Naive thymus-derived CD4-positive, alpha-beta T cell (primary cell): Measurements from ENCODE around the gene HS2ST1. TPM values are rescaled to one million over a fixed set of nuclear protein-coding genes. Genes with fewer than 3 reads are reported as not detected.

Source experiments
- ATAC-seq: fragments of 150-1000 bp; cut with Tn5 transposase; 2 replicates; pipeline ENCODE4 v1.10.0; 2021; ENCODE audit warnings: mild to moderate bottlenecking, moderate library complexity
- CTCF ChIA-PET: fragments of 350-600 bp; sonication (Branson Sonifier 250); formaldehyde crosslinking; loops from one replicate; lab custom pipeline; 2021; ENCODE audit warnings: antibody characterized with exemption; lab: Charles Lee
- POLR2A ChIA-PET: fragments of 350-600 bp; sonication (Branson Sonifier 250); formaldehyde crosslinking; loops from one replicate; lab custom pipeline; 2021; ENCODE audit warnings: antibody characterized with exemption, inconsistent platforms; lab: Charles Lee
- DNase-seq, 9 donors: peaks; one replicate each; pipeline versions ENCODE4 v3.0.0 to v3.0.0-alpha.2; 2020 to 2022; ENCODE audit warnings: mixed read lengths in 1 of 9
- H3K27ac ChIP-seq: one replicate; pipeline ENCODE4 v1.7.0; 2013; ENCODE audit warnings: mild to moderate bottlenecking, low read depth, low read length, moderate library complexity
- H3K27me3 ChIP-seq, 2 donors: one replicate each; pipeline ENCODE4 v1.7.0; 2013; ENCODE audit warnings: low read length in 2 of 2, mild to moderate bottlenecking in 2 of 2, moderate library complexity in 2 of 2; ENCODE audit not compliant: control insufficient read depth in 2 of 2, insufficient read depth in 2 of 2
- H3K36me3 ChIP-seq, 3 experiments: 1 replicate in 2 of 3; 2 replicates in 1 of 3; pipeline ENCODE4 v1.7.0; 2013; ENCODE audit warnings: low read length in 3 of 3, mild to moderate bottlenecking in 3 of 3, moderate library complexity in 1 of 3; ENCODE audit not compliant: insufficient read depth in 3 of 3, control insufficient read depth in 2 of 3
- H3K4me1 ChIP-seq, 2 donors: one replicate each; pipeline ENCODE4 v1.7.0; 2013; ENCODE audit warnings: low read length in 2 of 2, mild to moderate bottlenecking in 2 of 2, moderate library complexity in 1 of 2; ENCODE audit not compliant: control insufficient read depth in 2 of 2, insufficient read depth in 2 of 2
- H3K4me3 ChIP-seq: 2 replicates; pipeline ENCODE4 v1.7.0; 2013; ENCODE audit warnings: mild to moderate bottlenecking, low read length
- H3K9me3 ChIP-seq, 3 experiments: 1 replicate in 2 of 3; 2 replicates in 1 of 3; pipeline ENCODE4 v1.7.0; 2013; ENCODE audit warnings: low read length in 3 of 3; ENCODE audit not compliant: control insufficient read depth in 2 of 3
- H3K27ac Mint-ChIP-seq, 9 donors: one replicate each; pipeline ENCODE4 v1.8.0; 2020 to 2022; ENCODE audit warnings: mixed read lengths in 9 of 9, mild to moderate bottlenecking in 8 of 9, moderate library complexity in 5 of 9, inconsistent platforms in 2 of 9
- H3K27me3 Mint-ChIP-seq, 5 donors: one replicate each; pipeline ENCODE4 v1.8.0; 2021 to 2022; ENCODE audit warnings: mixed read lengths in 5 of 5, mild to moderate bottlenecking in 1 of 5
- H3K36me3 Mint-ChIP-seq, 5 donors: one replicate each; pipeline ENCODE4 v1.8.0; 2020 to 2022; ENCODE audit warnings: mixed read lengths in 5 of 5, mild to moderate bottlenecking in 3 of 5, inconsistent platforms in 1 of 5
- H3K4me1 Mint-ChIP-seq, 7 donors: one replicate each; pipeline ENCODE4 v1.8.0; 2020 to 2022; ENCODE audit warnings: mixed read lengths in 7 of 7, mild to moderate bottlenecking in 3 of 7, inconsistent platforms in 1 of 7
- H3K4me3 Mint-ChIP-seq, 10 donors: one replicate each; pipeline ENCODE4 v1.8.0; 2020 to 2022; ENCODE audit warnings: mild to moderate bottlenecking in 10 of 10, mixed read lengths in 10 of 10, moderate library complexity in 6 of 10, inconsistent platforms in 2 of 10
- H3K9me3 Mint-ChIP-seq, 11 donors: one replicate each; pipeline ENCODE4 v1.8.0; 2020 to 2022; ENCODE audit warnings: mixed read lengths in 11 of 11, mild to moderate bottlenecking in 4 of 11, inconsistent platforms in 1 of 11, moderate library complexity in 1 of 11
- intact Hi-C, 2 donors: fragments of 100-400 bp; cut with micrococcal nuclease; formaldehyde crosslinking; loops; one replicate each; pipeline ENCODE4 v1.15.1; 2023
- polyA plus RNA-seq, 2 donors: library from polyadenylated mRNA; unstranded; fragments of 300-500 nt; fragmentation: Illumina TruSeq; gene quantifications; one replicate each; pipeline ENCODE4 v1.2.3, GENCODE V29; 2021
- total RNA-seq, 6 experiments: library from RNA in 5 of 6; stranded (reverse) in 5 of 6; gene quantifications; 1 replicate in 5 of 6; 2 replicates in 1 of 6; pipeline ENCODE4 v1.2.3 and lab custom pipeline; 2021 to 2026

The HS2ST1 gene
- total and polyA plus RNA-seq, 7 experiments from 2014 or later = 7.1 to 18.3 (median 10.2) TPM

GRCh38 chr1:86940599-86940998 lies 26.2 kb downstream of the HS2ST1 start:
- ATAC-seq = no peak
- POLR2A ChIA-PET = no interaction called here
- intact Hi-C loops = no loop called here
- Mint-ChIP-seq H3K27ac (no peak overlapping the region), H3K4me3 (no peak overlapping the region), H3K36me3 (peaks cover 0 to 4% (median 0%) of the 10 kb centered on the region in 5 donors), H3K9me3 (no peaks in the 10 kb centered on the region), H3K4me1 (peaks cover 0 to 20% (median 10%) of the 10 kb centered on the region in 7 donors), H3K27me3 (no peaks in the 10 kb centered on the region)
- Histone ChIP-seq H3K4me1 (no peaks in the 10 kb centered on the region), H3K9me3 (no peaks in the 10 kb centered on the region), H3K27me3 (no peaks in the 10 kb centered on the region), H3K36me3 (no peaks in the 10 kb centered on the region), H3K4me3 (no peak overlapping the region), H3K27ac (no peak overlapping the region)
- no peak for DNase-seq
- CTCF ChIA-PET = no interaction called here

- ChIA-PET CTCF (interaction anchor here (1.1 kb wide), 1 partner anchor 108 kb away, joined by 3 read pairs; no protein-coding TSS in a partner anchor), POLR2A (no interaction called here)
- Mint-ChIP-seq H3K4me3 (no peak overlapping the region), H3K4me1 (peaks cover 0 to 30% (median 11%) of the 10 kb centered on the region in 7 donors), H3K27ac (no peak overlapping the region), H3K36me3 (peaks cover 0 to 4% (median 0%) of the 10 kb centered on the region in 5 donors), H3K27me3 (no peaks in the 10 kb centered on the region), H3K9me3 (no peaks in the 10 kb centered on the region)
- no peaks in the 10 kb centered on the region for H3K36me3 ChIP-seq
- ATAC-seq (no peak), DNase-seq (no peak)
- H3K27me3 ChIP-seq = no peaks in the 10 kb centered on the region
- no peak overlapping the region for H3K4me3 ChIP-seq
- intact Hi-C loops = no loop called here
- H3K27ac ChIP-seq = no peak overlapping the region
- no peaks in the 10 kb centered on the region for H3K4me1 ChIP-seq
- no peaks in the 10 kb centered on the region for H3K9me3 ChIP-seq
Observed at GRCh38 chr1:86942042-86942441, 27.6 kb downstream of the HS2ST1 start.

GRCh38 chr1:86942743-86943142 lies 28.3 kb downstream of the HS2ST1 start:
- Mint-ChIP-seq H3K27me3 (no peaks in the 10 kb centered on the region), H3K4me1 (peaks cover 0 to 34% (median 11%) of the 10 kb centered on the region in 7 donors), H3K9me3 (no peaks in the 10 kb centered on the region), H3K27ac (peak overlapping the region in 1 of 9 donors; percentile 36), H3K4me3 (no peak overlapping the region), H3K36me3 (peaks cover 0 to 4% (median 0%) of the 10 kb centered on the region in 5 donors)
- Histone ChIP-seq H3K36me3 (no peaks in the 10 kb centered on the region), H3K9me3 (no peaks in the 10 kb centered on the region), H3K4me3 (no peak overlapping the region), H3K4me1 (no peaks in the 10 kb centered on the region), H3K27me3 (no peaks in the 10 kb centered on the region), H3K27ac (no peak overlapping the region)
- intact Hi-C loops = no loop called here
- POLR2A ChIA-PET = no interaction called here
- DNase-seq (no peak), ATAC-seq (no peak)
- CTCF ChIA-PET = interaction anchor here (1.1 kb wide), 1 partner anchor 109 kb away, joined by 3 read pairs; no protein-coding TSS in a partner anchor

- Histone ChIP-seq H3K27me3 (no peaks in the 10 kb centered on the region), H3K4me1 (no peaks in the 10 kb centered on the region), H3K4me3 (no peak overlapping the region), H3K36me3 (no peaks in the 10 kb centered on the region), H3K9me3 (no peaks in the 10 kb centered on the region), H3K27ac (no peak overlapping the region)
- ChIA-PET POLR2A (no interaction called here), CTCF (interaction anchor here (0.8 kb wide), 1 partner anchor 381 kb away, joined by 3 read pairs; no protein-coding TSS in a partner anchor)
- no peak overlapping the region for H3K27ac Mint-ChIP-seq
- H3K36me3 Mint-ChIP-seq = peaks cover 0 to 7% (median 0%) of the 10 kb centered on the region in 5 donors
- DNase-seq (no peak), ATAC-seq (no peak)
- no peaks in the 10 kb centered on the region for H3K27me3 Mint-ChIP-seq
- no peaks in the 10 kb centered on the region for H3K9me3 Mint-ChIP-seq
- no peak overlapping the region for H3K4me3 Mint-ChIP-seq
- intact Hi-C loops = no loop called here
- H3K4me1 Mint-ChIP-seq = peaks cover 2 to 30% (median 19%) of the 10 kb centered on the region in 7 donors
Observed at GRCh38 chr1:86948212-86948611, 33.8 kb downstream of the HS2ST1 start.

GRCh38 chr1:86950712-86951419 lies 36.4 kb downstream of the HS2ST1 start:
- POLR2A ChIA-PET = no interaction called here
- no peaks in the 10 kb centered on the region for H3K9me3 Mint-ChIP-seq
- Histone ChIP-seq H3K27me3 (no peaks in the 10 kb centered on the region), H3K4me3 (no peak overlapping the region), H3K4me1 (no peaks in the 10 kb centered on the region), H3K27ac (no peak overlapping the region), H3K36me3 (no peaks in the 10 kb centered on the region), H3K9me3 (no peaks in the 10 kb centered on the region)
- DNase-seq = no peak
- no peak for ATAC-seq
- intact Hi-C loops = no loop called here
- no peak overlapping the region for H3K4me3 Mint-ChIP-seq
- peaks cover 0 to 7% (median 0%) of the 10 kb centered on the region in 5 donors for H3K36me3 Mint-ChIP-seq
- peaks cover 2 to 28% (median 15%) of the 10 kb centered on the region in 7 donors for H3K4me1 Mint-ChIP-seq
- CTCF ChIA-PET = no interaction called here
- peak overlapping the region in 1 of 9 donors; percentile 16 for H3K27ac Mint-ChIP-seq
- no peaks in the 10 kb centered on the region for H3K27me3 Mint-ChIP-seq

- intact Hi-C loops = no loop called here
- Histone ChIP-seq H3K9me3 (no peaks in the 10 kb centered on the region), H3K27me3 (no peaks in the 10 kb centered on the region), H3K27ac (no peak overlapping the region), H3K36me3 (no peaks in the 10 kb centered on the region), H3K4me1 (no peaks in the 10 kb centered on the region), H3K4me3 (no peak overlapping the region)
- Mint-ChIP-seq H3K36me3 (peaks cover 0 to 7% (median 0%) of the 10 kb centered on the region in 5 donors), H3K4me1 (peaks cover 2 to 29% (median 15%) of the 10 kb centered on the region in 7 donors), H3K9me3 (no peaks in the 10 kb centered on the region), H3K27ac (peak overlapping the region in 2 of 9 donors; percentile 16 to 42), H3K27me3 (no peaks in the 10 kb centered on the region), H3K4me3 (no peak overlapping the region)
- DNase-seq = no peak
- CTCF ChIA-PET = no interaction called here
- POLR2A ChIA-PET = no interaction called here
- ATAC-seq = no peak
Observed at GRCh38 chr1:86951430-86951829, 37.0 kb downstream of the HS2ST1 start.

- Mint-ChIP-seq H3K4me1 (peaks cover 2 to 30% (median 15%) of the 10 kb centered on the region in 7 donors), H3K27ac (no peak overlapping the region), H3K27me3 (no peaks in the 10 kb centered on the region), H3K4me3 (no peak overlapping the region), H3K36me3 (peaks cover 0 to 9% (median 2%) of the 10 kb centered on the region in 5 donors), H3K9me3 (no peaks in the 10 kb centered on the region)
- Histone ChIP-seq H3K4me1 (no peaks in the 10 kb centered on the region), H3K27ac (no peak overlapping the region), H3K9me3 (no peaks in the 10 kb centered on the region), H3K4me3 (no peak overlapping the region), H3K27me3 (no peaks in the 10 kb centered on the region), H3K36me3 (no peaks in the 10 kb centered on the region)
- intact Hi-C loops = no loop called here
- DNase-seq (no peak), ATAC-seq (no peak)
- ChIA-PET POLR2A (no interaction called here), CTCF (no interaction called here)
Observed at GRCh38 chr1:86953167-86953566, 38.7 kb downstream of the HS2ST1 start.
